Measurements from ENCODE around the gene CDK12. TPM values are rescaled to one million over a fixed set of nuclear protein-coding genes. Genes with fewer than 3 reads are reported as not detected.
"Not testable (repeated sequence)": the region's sequence is repeated elsewhere in the genome, so short reads cannot be mapped to it uniquely, and the experiment has no call there.

CDK12 gene
- total RNA-seq, 1 experiment from 2014 or later, result 30.4 TPM

- H2AFZ ChIP-seq (ENCODE audit: low read length), result no peak overlapping the region
- H3K4me3 ChIP-seq (ENCODE audit: low read length), result no peak overlapping the region
- no peak overlapping the region for H3K27ac ChIP-seq (ENCODE audit: low read length)
- no peak overlapping the region for H3K9ac ChIP-seq (ENCODE audit: low read length)
- no peaks in the 10 kb centered on the region for H3K9me2 ChIP-seq (replicated peaks; ENCODE audit: low read length)
- H3K27me3 ChIP-seq (ENCODE audit: low read length), result no peaks in the 10 kb centered on the region
- no peaks in the 10 kb centered on the region for H3K9me3 ChIP-seq (ENCODE audit: low read length)
- ATAC-seq (no peak), DNase-seq (no peak)
- ChIA-PET POLR2A (ENCODE audit: unreplicated experiment) (no interaction called here), CTCF (interaction anchor here (0.7 kb wide), 1 partner anchor 37 kb away, joined by 5 read pairs; no protein-coding TSS in a partner anchor)
- intact Hi-C loops (cut with micrococcal nuclease), result no loop called here
- peaks cover 10% of the 10 kb centered on the region for H3K36me3 ChIP-seq (ENCODE audit: low read depth, low read length)
- no peaks in the 10 kb centered on the region for H4K20me1 ChIP-seq (ENCODE audit: low read length)
- TF ChIP-seq, protein P1, sequence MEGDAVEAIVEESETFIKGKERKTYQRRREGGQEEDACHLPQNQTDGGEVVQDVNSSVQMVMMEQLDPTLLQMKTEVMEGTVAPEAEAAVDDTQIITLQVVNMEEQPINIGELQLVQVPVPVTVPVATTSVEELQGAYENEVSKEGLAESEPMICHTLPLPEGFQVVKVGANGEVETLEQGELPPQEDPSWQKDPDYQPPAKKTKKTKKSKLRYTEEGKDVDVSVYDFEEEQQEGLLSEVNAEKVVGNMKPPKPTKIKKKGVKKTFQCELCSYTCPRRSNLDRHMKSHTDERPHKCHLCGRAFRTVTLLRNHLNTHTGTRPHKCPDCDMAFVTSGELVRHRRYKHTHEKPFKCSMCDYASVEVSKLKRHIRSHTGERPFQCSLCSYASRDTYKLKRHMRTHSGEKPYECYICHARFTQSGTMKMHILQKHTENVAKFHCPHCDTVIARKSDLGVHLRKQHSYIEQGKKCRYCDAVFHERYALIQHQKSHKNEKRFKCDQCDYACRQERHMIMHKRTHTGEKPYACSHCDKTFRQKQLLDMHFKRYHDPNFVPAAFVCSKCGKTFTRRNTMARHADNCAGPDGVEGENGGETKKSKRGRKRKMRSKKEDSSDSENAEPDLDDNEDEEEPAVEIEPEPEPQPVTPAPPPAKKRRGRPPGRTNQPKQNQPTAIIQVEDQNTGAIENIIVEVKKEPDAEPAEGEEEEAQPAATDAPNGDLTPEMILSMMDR (conservative IDR thresholded peaks at IDR 0.05; ENCODE audit: low read depth, low read length), result no peak
- TF ChIP-seq EZH2phosphoT487 (IDR thresholded peaks at IDR 0.05; ENCODE audit: borderline replicate concordance, low read length) (no peak), EZH2 (IDR thresholded peaks at IDR 0.05; ENCODE audit: low read length, unreplicated experiment) (no peak)
- H3K4me1 ChIP-seq (ENCODE audit: insufficient read depth, low read length), result peaks cover 12% of the 10 kb centered on the region; the same call in 1 of the 2 replicates
- H3K79me2 ChIP-seq (ENCODE audit: low read length), result peaks cover 25% of the 10 kb centered on the region
- no peak overlapping the region for H3K4me2 ChIP-seq (ENCODE audit: low read length)
- no peaks in the 10 kb centered on the region for H3F3A ChIP-seq (ENCODE audit: low read length, unreplicated experiment)
- no TSS peak for BruUV-seq (replicated peaks)
Measured at GRCh38 chr17:39484178-39484577, 22.9 kb downstream of the CDK12 start.

- H3K4me3 ChIP-seq (ENCODE audit: low read length), result no peak overlapping the region
- no peak overlapping the region for H2AFZ ChIP-seq (ENCODE audit: low read length)
- no peak overlapping the region for H3K9ac ChIP-seq (ENCODE audit: low read length)
- peaks cover 12% of the 10 kb centered on the region; the same call in 1 of the 2 replicates for H3K4me1 ChIP-seq (ENCODE audit: insufficient read depth, low read length)
- H3K4me2 ChIP-seq (ENCODE audit: low read length), result no peak overlapping the region
- H3F3A ChIP-seq (ENCODE audit: low read length, unreplicated experiment), result no peaks in the 10 kb centered on the region
- no peak for TF ChIP-seq EZH2phosphoT487 (IDR thresholded peaks at IDR 0.05; ENCODE audit: borderline replicate concordance, low read length)
- TF ChIP-seq, protein P1 (conservative IDR thresholded peaks at IDR 0.05; ENCODE audit: low read depth, low read length), result no peak
- TF ChIP-seq EZH2 (IDR thresholded peaks at IDR 0.05; ENCODE audit: low read length, unreplicated experiment), result no peak
- H3K36me3 ChIP-seq (ENCODE audit: low read depth, low read length), result peaks cover 10% of the 10 kb centered on the region
- intact Hi-C loops (cut with micrococcal nuclease), result no loop called here
- no peaks in the 10 kb centered on the region for H4K20me1 ChIP-seq (ENCODE audit: low read length)
- no peaks in the 10 kb centered on the region for H3K9me2 ChIP-seq (replicated peaks; ENCODE audit: low read length)
- BruUV-seq (replicated peaks), result no TSS peak
- no peaks in the 10 kb centered on the region for H3K27me3 ChIP-seq (ENCODE audit: low read length)
- H3K79me2 ChIP-seq (ENCODE audit: low read length), result peaks cover 25% of the 10 kb centered on the region
- ATAC-seq (peak; percentile 53; the same call in 1 of the 2 replicates), DNase-seq (peak; percentile 75)
- ChIA-PET POLR2A (ENCODE audit: unreplicated experiment) (interaction anchor here (0.6 kb wide), 1 partner anchor 25 kb away, joined by 5 read pairs; no protein-coding TSS in a partner anchor), CTCF (no interaction called here)
- peak overlapping the region; percentile 20; the same call in 1 of the 2 replicates for H3K27ac ChIP-seq (ENCODE audit: low read length)
- no peaks in the 10 kb centered on the region for H3K9me3 ChIP-seq (ENCODE audit: low read length)
Measured at GRCh38 chr17:39485555-39485954, 24.3 kb downstream of the CDK12 start.

GRCh38 chr17:39486242-39486641 is 25.0 kb downstream of the CDK12 start:
- no TSS peak for BruUV-seq (replicated peaks)
- Histone ChIP-seq H3K79me2 (ENCODE audit: low read length) (peaks cover 25% of the 10 kb centered on the region), H3K27ac (ENCODE audit: low read length) (no peak overlapping the region), H2AFZ (ENCODE audit: low read length) (no peak overlapping the region), H3K9me3 (ENCODE audit: low read length) (no peaks in the 10 kb centered on the region), H3K4me3 (ENCODE audit: low read length) (no peak overlapping the region), H4K20me1 (ENCODE audit: low read length) (no peaks in the 10 kb centered on the region), H3K36me3 (ENCODE audit: low read depth, low read length) (peaks cover 10% of the 10 kb centered on the region), H3K9ac (ENCODE audit: low read length) (no peak overlapping the region), H3K4me1 (ENCODE audit: insufficient read depth, low read length) (peaks cover 12% of the 10 kb centered on the region; the same call in 1 of the 2 replicates), H3K9me2 (replicated peaks; ENCODE audit: low read length) (no peaks in the 10 kb centered on the region), H3F3A (ENCODE audit: low read length, unreplicated experiment) (no peaks in the 10 kb centered on the region), H3K27me3 (ENCODE audit: low read length) (no peaks in the 10 kb centered on the region), H3K4me2 (ENCODE audit: low read length) (no peak overlapping the region)
- ATAC-seq, result no peak
- CTCF ChIA-PET, result no interaction called here
- POLR2A ChIA-PET (ENCODE audit: unreplicated experiment), result interaction anchor here (0.6 kb wide), 1 partner anchor 25 kb away, joined by 5 read pairs; no protein-coding TSS in a partner anchor
- intact Hi-C loops (cut with micrococcal nuclease), result no loop called here
- peak; percentile 8 for DNase-seq
- TF ChIP-seq EZH2phosphoT487 (IDR thresholded peaks at IDR 0.05; ENCODE audit: borderline replicate concordance, low read length), result no peak
- no peak for TF ChIP-seq EZH2 (IDR thresholded peaks at IDR 0.05; ENCODE audit: low read length, unreplicated experiment)
- TF ChIP-seq, protein P1 (conservative IDR thresholded peaks at IDR 0.05; ENCODE audit: low read depth, low read length), result no peak

- H3K36me3 ChIP-seq (ENCODE audit: low read depth, low read length); intact Hi-C loops (cut with micrococcal nuclease); H3F3A ChIP-seq (ENCODE audit: low read length, unreplicated experiment); H3K9ac ChIP-seq (ENCODE audit: low read length); BruUV-seq (replicated peaks); H2AFZ ChIP-seq (ENCODE audit: low read length); H4K20me1 ChIP-seq (ENCODE audit: low read length); H3K4me2 ChIP-seq (ENCODE audit: low read length); H3K9me2 ChIP-seq (replicated peaks; ENCODE audit: low read length); H3K27me3 ChIP-seq (ENCODE audit: low read length); DNase-seq; ATAC-seq; H3K27ac ChIP-seq (ENCODE audit: low read length); H3K9me3 ChIP-seq (ENCODE audit: low read length); POLR2A ChIA-PET (ENCODE audit: unreplicated experiment); CTCF ChIA-PET; H3K4me3 ChIP-seq (ENCODE audit: low read length): not testable (repeated sequence)
- H3K4me1 ChIP-seq (ENCODE audit: insufficient read depth, low read length), result peaks cover 12% of the 10 kb centered on the region; the same call in 1 of the 2 replicates
- peaks cover 21% of the 10 kb centered on the region for H3K79me2 ChIP-seq (ENCODE audit: low read length)
Measured at GRCh38 chr17:39487490-39487889, 26.2 kb downstream of the CDK12 start.

All from PC-3 (cell line).